SK-N-SH (cell line): ENCODE measurements around the gene DNAJB8. TPM values are rescaled to one million over a fixed set of nuclear protein-coding genes. Genes with fewer than 3 reads are reported as not detected.
A peak's percentile ranks its signal among the peaks of the same experiment; 100 is the strongest.

Source experiments
- CTCF ChIA-PET: fragments of 300-600, 350-600 bp; formaldehyde crosslinking; extraction: SDS; loops from one replicate; lab custom pipeline; 2021; lab: Yijun Ruan, JAX
- POLR2A ChIA-PET: fragments of 350-600 bp; sonication (Branson Sonifier 250); formaldehyde crosslinking; extraction: SDS; loops from one replicate; lab custom pipeline; 2020; ENCODE audit warnings: antibody characterized with exemption, inconsistent platforms; lab: Yijun Ruan, JAX
- DNase-seq: peaks from one replicate; pipeline ENCODE4 v3.0.0; 2012
- H2AFZ ChIP-seq: fragments of 200-600 bp; sonication (generic); 2 replicates; pipeline ENCODE4 v1.8.1; 2016; ENCODE audit warnings: antibody characterized with exemption, mild to moderate bottlenecking, low read depth
- H3F3A ChIP-seq: fragments of 200-600 bp; sonication (generic); replicated peaks from 2 replicates; pipeline ENCODE3; 2016; ENCODE audit warnings: antibody characterized with exemption, mild to moderate bottlenecking; ENCODE audit not compliant: insufficient read depth
- H3K27ac ChIP-seq, 2 experiments: fragments of 200-500 bp in 1 of 2; fragments of 200-600 bp in 1 of 2; sonication (Bioruptor generic) in 1 of 2; sonication (generic), shearing (Covaris generic) in 1 of 2; 2 replicates each; pipeline versions ENCODE4 v1.5.1 to v1.6.1; 2014 to 2016; ENCODE audit warnings: low read depth in 2 of 2, inconsistent platforms in 1 of 2, low read length in 1 of 2, mild to moderate bottlenecking in 1 of 2, mixed read lengths in 1 of 2
- H3K27me3 ChIP-seq: fragments of 200-600 bp; sonication (generic), shearing (Covaris generic); 2 replicates; pipeline ENCODE4 v1.6.1; 2016; ENCODE audit warnings: mixed run types; ENCODE audit not compliant: insufficient read depth
- H3K36me3 ChIP-seq, 2 experiments: fragments of 200-500 bp in 1 of 2; fragments of 200-600 bp in 1 of 2; sonication (Bioruptor generic) in 1 of 2; sonication (generic) in 1 of 2; replicated peaks in 1 of 2; 2 replicates each; pipeline versions ENCODE3 to v1.5.1; 2014 to 2016; ENCODE audit warnings: low read length in 1 of 2, mild to moderate bottlenecking in 1 of 2; ENCODE audit not compliant: insufficient read depth in 2 of 2, control insufficient read depth in 1 of 2
- H3K4me1 ChIP-seq, 2 experiments: fragments of 200-500 bp in 1 of 2; fragments of 200-600 bp in 1 of 2; sonication (Bioruptor generic) in 1 of 2; sonication (generic), shearing (Covaris generic) in 1 of 2; 2 replicates each; pipeline versions ENCODE4 v1.5.1 to v1.6.1; 2014 to 2016; ENCODE audit warnings: low read depth in 1 of 2, low read length in 1 of 2, mixed run types in 1 of 2; ENCODE audit not compliant: insufficient read depth in 2 of 2, control insufficient read depth in 1 of 2
- H3K4me2 ChIP-seq: fragments of 200-600 bp; sonication (generic), shearing (Covaris generic); 2 replicates; pipeline ENCODE4 v1.6.1; 2017; ENCODE audit warnings: mixed run types
- H3K4me3 ChIP-seq, 2 experiments: fragments of 200-500 bp in 1 of 2; fragments of 200-600 bp in 1 of 2; sonication (Bioruptor generic) in 1 of 2; sonication (generic), shearing (Covaris generic) in 1 of 2; 2 replicates each; pipeline versions ENCODE4 v1.5.1 to v1.8.1; 2014 to 2016; ENCODE audit warnings: low read depth in 2 of 2, inconsistent platforms in 1 of 2, low read length in 1 of 2, mild to moderate bottlenecking in 1 of 2, mixed read lengths in 1 of 2, moderate library complexity in 1 of 2
- H3K79me2 ChIP-seq: fragments of 200-600 bp; sonication (generic); 2 replicates; pipeline ENCODE4 v1.8.1; 2017; ENCODE audit warnings: mild to moderate bottlenecking; ENCODE audit not compliant: insufficient read depth
- H3K9ac ChIP-seq: fragments of 200-600 bp; sonication (generic); 2 replicates; pipeline ENCODE4 v1.6.1; 2017; ENCODE audit warnings: mixed run types
- H3K9me2 ChIP-seq: fragments of 200-600 bp; sonication (generic); 2 replicates; pipeline ENCODE4 v1.6.1; 2017; ENCODE audit warnings: mixed run types
- H3K9me3 ChIP-seq: fragments of 200-600 bp; sonication (generic); 2 replicates; pipeline ENCODE4 v1.6.1; 2017; ENCODE audit warnings: mixed run types, mild to moderate bottlenecking, moderate library complexity
- H4K20me1 ChIP-seq: fragments of 200-600 bp; sonication (generic); 2 replicates; pipeline ENCODE4 v1.6.1; 2017; ENCODE audit warnings: mild to moderate bottlenecking, mixed run types; ENCODE audit not compliant: insufficient read depth
- EZH2phosphoT487 ChIP-seq: fragments of 200-600 bp; sonication (generic); IDR thresholded peaks from 2 replicates; pipeline ENCODE4 v1.6.1; 2017; ENCODE audit warnings: low read depth, mixed run types, mild to moderate bottlenecking, antibody characterized with exemption, moderate library complexity, borderline replicate concordance
- FOSL2 ChIP-seq: IDR thresholded peaks from 2 replicates; pipeline ENCODE4 v1.4.0; 2012; ENCODE audit warnings: low read depth, mild to moderate bottlenecking, moderate library complexity, borderline replicate concordance
- GATA2 ChIP-seq: sonication (generic); formaldehyde crosslinking; IDR thresholded peaks from 2 replicates; pipeline ENCODE4 v1.5.0; 2020; ENCODE audit warnings: mild to moderate bottlenecking, missing genetic modification reagents
- MAX ChIP-seq: IDR thresholded peaks from 2 replicates; pipeline ENCODE4 v1.4.0; 2012; ENCODE audit warnings: low read depth
- MEF2A ChIP-seq: IDR thresholded peaks from 2 replicates; pipeline ENCODE4 v1.4.0; 2012; ENCODE audit warnings: low read depth, borderline replicate concordance
- NRF1 ChIP-seq: IDR thresholded peaks from 2 replicates; pipeline ENCODE4 v1.6.1; 2012; ENCODE audit warnings: low read depth, mild to moderate bottlenecking, low read length
- RAD21 ChIP-seq: IDR thresholded peaks from 2 replicates; pipeline ENCODE4 v1.6.1; 2012; ENCODE audit warnings: mild to moderate bottlenecking, low read length
- RCOR1 ChIP-seq: fragments of 150-350 bp; IDR thresholded peaks from 2 replicates; pipeline ENCODE4 v1.6.1; 2017; ENCODE audit warnings: antibody characterized with exemption, low read length
- SIN3A ChIP-seq: IDR thresholded peaks from 2 replicates; pipeline ENCODE4 v1.6.1; 2012; ENCODE audit warnings: low read depth, mild to moderate bottlenecking, low read length, moderate library complexity, borderline replicate concordance
- SMC3 ChIP-seq: IDR thresholded peaks from 2 replicates; pipeline ENCODE4 v1.6.1; 2012; ENCODE audit warnings: low read depth, low read length, improper control_type of control experiment
- TAF1 ChIP-seq: IDR thresholded peaks from 2 replicates; pipeline ENCODE4 v1.6.1; 2012; ENCODE audit warnings: low read depth, mild to moderate bottlenecking, low read length, moderate library complexity, borderline replicate concordance
- TCF12 ChIP-seq: IDR thresholded peaks from 2 replicates; pipeline ENCODE4 v1.4.0; 2012
- WGBS: methylation state at CpG from one replicate; pipeline ENCODE4 v1.1.6; 2017; ENCODE audit warnings: low lambda C conversion rate; 5-methylcytosine and 5-hydroxymethylcytosine counted together
- polyA plus RNA-seq, 3 experiments: library from polyadenylated mRNA; depleted of rRNA; stranded (reverse); fragments of >200 nt; gene quantifications; 2 replicates each; pipeline ENCODE4 v1.2.3, GENCODE V29; 2012
- TF ChIP-seq, protein P1 (sequence below): fragments of 200-600 bp; sonication (generic); IDR thresholded peaks from 2 replicates; pipeline ENCODE4 v1.6.1; 2017; ENCODE audit warnings: antibody characterized with exemption, mild to moderate bottlenecking, moderate library complexity
- TF ChIP-seq, protein P2 (sequence below): IDR thresholded peaks from 2 replicates; pipeline ENCODE4 v1.6.1; 2012; ENCODE audit warnings: mild to moderate bottlenecking, low read depth, low read length, moderate library complexity
- TF ChIP-seq, protein P3 (sequence below): fragments of 150-350 bp; IDR thresholded peaks from 2 replicates; pipeline ENCODE4 v1.6.1; 2017; ENCODE audit warnings: antibody characterized with exemption, low read length, low read depth, borderline replicate concordance

DNAJB8 gene
- polyA plus RNA-seq, 1 of the 3 experiments (the other 2 are of a cell fraction), result not detected

DNA sequence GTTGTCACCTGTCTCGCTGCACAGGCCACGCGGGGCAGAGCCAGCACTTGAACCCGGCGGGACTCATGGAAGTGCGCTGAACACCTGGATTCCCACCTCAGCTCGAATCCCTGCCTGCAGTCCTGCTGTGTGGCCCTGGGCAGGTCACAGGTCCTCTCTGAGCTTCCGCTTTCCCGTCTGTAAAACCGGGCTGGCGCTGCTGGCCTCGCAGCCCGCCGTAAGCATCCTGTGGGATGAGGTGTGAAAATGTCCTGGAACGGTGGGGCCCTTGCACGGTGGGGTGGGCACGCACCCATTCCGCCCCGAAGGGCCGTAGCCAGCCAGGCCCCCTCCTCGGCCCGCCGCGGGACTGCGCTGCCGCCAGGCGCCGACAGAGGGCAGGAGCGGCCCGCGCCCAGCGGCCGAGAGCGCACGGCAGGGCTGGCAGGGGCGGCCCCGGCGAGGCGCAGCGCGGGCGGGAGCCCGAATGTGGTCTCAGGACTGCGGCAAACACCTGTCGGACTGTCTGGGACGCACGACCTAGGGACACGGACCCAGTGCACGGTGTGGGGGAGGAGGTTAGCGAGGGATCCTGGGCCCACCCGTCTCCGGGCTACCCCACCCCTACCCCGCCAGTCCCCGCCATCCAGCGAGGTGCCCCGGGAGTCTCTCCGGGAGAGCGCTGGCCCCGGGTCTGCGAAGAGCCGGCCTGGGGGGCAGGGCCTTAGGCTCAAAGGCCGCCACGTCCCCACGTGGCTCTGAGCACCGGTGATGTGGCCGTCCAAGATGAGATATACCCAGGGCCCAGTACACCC, 40.4 kb downstream of the DNAJB8 start:
- no peak for TF ChIP-seq SIN3A
- TF ChIP-seq, protein P1, sequence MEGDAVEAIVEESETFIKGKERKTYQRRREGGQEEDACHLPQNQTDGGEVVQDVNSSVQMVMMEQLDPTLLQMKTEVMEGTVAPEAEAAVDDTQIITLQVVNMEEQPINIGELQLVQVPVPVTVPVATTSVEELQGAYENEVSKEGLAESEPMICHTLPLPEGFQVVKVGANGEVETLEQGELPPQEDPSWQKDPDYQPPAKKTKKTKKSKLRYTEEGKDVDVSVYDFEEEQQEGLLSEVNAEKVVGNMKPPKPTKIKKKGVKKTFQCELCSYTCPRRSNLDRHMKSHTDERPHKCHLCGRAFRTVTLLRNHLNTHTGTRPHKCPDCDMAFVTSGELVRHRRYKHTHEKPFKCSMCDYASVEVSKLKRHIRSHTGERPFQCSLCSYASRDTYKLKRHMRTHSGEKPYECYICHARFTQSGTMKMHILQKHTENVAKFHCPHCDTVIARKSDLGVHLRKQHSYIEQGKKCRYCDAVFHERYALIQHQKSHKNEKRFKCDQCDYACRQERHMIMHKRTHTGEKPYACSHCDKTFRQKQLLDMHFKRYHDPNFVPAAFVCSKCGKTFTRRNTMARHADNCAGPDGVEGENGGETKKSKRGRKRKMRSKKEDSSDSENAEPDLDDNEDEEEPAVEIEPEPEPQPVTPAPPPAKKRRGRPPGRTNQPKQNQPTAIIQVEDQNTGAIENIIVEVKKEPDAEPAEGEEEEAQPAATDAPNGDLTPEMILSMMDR, result peak; percentile 72
- no peak for TF ChIP-seq EZH2phosphoT487
- peak; percentile 95 for TF ChIP-seq SMC3
- peak; percentile 84 for TF ChIP-seq RAD21
- TF ChIP-seq MEF2A, result no peak
- no peak for TF ChIP-seq TCF12
- TF ChIP-seq GATA2 (CRISPR knock-in tag), result no peak
- TF ChIP-seq TAF1, result no peak
- TF ChIP-seq, protein P2, sequence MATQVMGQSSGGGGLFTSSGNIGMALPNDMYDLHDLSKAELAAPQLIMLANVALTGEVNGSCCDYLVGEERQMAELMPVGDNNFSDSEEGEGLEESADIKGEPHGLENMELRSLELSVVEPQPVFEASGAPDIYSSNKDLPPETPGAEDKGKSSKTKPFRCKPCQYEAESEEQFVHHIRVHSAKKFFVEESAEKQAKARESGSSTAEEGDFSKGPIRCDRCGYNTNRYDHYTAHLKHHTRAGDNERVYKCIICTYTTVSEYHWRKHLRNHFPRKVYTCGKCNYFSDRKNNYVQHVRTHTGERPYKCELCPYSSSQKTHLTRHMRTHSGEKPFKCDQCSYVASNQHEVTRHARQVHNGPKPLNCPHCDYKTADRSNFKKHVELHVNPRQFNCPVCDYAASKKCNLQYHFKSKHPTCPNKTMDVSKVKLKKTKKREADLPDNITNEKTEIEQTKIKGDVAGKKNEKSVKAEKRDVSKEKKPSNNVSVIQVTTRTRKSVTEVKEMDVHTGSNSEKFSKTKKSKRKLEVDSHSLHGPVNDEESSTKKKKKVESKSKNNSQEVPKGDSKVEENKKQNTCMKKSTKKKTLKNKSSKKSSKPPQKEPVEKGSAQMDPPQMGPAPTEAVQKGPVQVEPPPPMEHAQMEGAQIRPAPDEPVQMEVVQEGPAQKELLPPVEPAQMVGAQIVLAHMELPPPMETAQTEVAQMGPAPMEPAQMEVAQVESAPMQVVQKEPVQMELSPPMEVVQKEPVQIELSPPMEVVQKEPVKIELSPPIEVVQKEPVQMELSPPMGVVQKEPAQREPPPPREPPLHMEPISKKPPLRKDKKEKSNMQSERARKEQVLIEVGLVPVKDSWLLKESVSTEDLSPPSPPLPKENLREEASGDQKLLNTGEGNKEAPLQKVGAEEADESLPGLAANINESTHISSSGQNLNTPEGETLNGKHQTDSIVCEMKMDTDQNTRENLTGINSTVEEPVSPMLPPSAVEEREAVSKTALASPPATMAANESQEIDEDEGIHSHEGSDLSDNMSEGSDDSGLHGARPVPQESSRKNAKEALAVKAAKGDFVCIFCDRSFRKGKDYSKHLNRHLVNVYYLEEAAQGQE, result 0 out of 2 replicates have a peak, but pooled peaks have one; percentile 32
- no peak; the same call in 1 of the 2 replicates for TF ChIP-seq RCOR1
- TF ChIP-seq, protein P3, sequence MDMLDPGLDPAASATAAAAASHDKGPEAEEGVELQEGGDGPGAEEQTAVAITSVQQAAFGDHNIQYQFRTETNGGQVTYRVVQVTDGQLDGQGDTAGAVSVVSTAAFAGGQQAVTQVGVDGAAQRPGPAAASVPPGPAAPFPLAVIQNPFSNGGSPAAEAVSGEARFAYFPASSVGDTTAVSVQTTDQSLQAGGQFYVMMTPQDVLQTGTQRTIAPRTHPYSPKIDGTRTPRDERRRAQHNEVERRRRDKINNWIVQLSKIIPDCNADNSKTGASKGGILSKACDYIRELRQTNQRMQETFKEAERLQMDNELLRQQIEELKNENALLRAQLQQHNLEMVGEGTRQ, result no peak
- no peak; the same call in 1 of the 2 replicates for TF ChIP-seq MAX
- no peak for TF ChIP-seq FOSL2
- no peak for TF ChIP-seq NRF1
- Histone ChIP-seq H3K27ac (peak overlapping the region in 1 of 2 experiments; percentile 71; a peak in 2 of 4 replicates), H3K9me2 (no peaks in the 10 kb centered on the region), H3K27me3 (no peaks in the 10 kb centered on the region), H3K36me3 (no peaks in the 10 kb centered on the region), H3K9ac (no peak overlapping the region), H2AFZ (no peak overlapping the region), H4K20me1 (no peaks in the 10 kb centered on the region), H3F3A (no peaks in the 10 kb centered on the region), H3K4me1 (peaks cover 0 to 76% of the 10 kb centered on the region in 2 experiments; a peak in 2 of 4 replicates), H3K79me2 (no peaks in the 10 kb centered on the region), H3K4me3 (peak overlapping the region; percentile 23 to 24; a peak in 2 of 4 replicates), H3K9me3 (no peaks in the 10 kb centered on the region), H3K4me2 (peak overlapping the region; percentile 66)
- peak; percentile 95 for DNase-seq
- 0% methylated on average over 3 of the region's 66 CpGs for WGBS
- ChIA-PET CTCF (interaction anchor here (0.6 to 11.3 kb wide), 63 partner anchors 9 to 331 kb away, joined by 3 to 177 read pairs (median 4); partner anchors contain the start of gene GATA2), POLR2A (interaction anchor here (0.7 to 3.5 kb wide), 14 partner anchors 9 to 71 kb away, joined by 3 to 20 read pairs (median 6); partner anchors contain the start of gene GATA2)
